Mesangial cell (primary cell): ENCODE data around the gene CPT2. TPM values are rescaled to one million over a fixed set of nuclear protein-coding genes. Genes with fewer than 3 reads are reported as not detected.

ENCODE experiments used
- total RNA-seq: library from RNA; depleted of rRNA; stranded (reverse); fragments of >200 nt; gene quantifications from 2 replicates; pipeline ENCODE4 v1.2.3, GENCODE V29; 2015

The CPT2 gene
- 15.8 and 19.1 TPM in 2 replicates for total RNA-seq

GRCh38 chr1:53196485-53197290 lies at the start of gene CPT2:
CPT2 (plus strand) TSS chr1:53196824; CDS start chr1:53196944, 120 bp downstream.

GRCh38 chr1:53220171-53220961 lies 23.7 kb downstream of the CPT2 start, which contains the start of gene CZIB:
CZIB (minus strand) TSS chr1:53220634; CDS start chr1:53220575, 59 bp downstream.

GRCh38 chr1:53238197-53239155 lies 41.9 kb downstream of the CPT2 start, which contains the start of gene MAGOH:
MAGOH (minus strand) TSS chr1:53238518; CDS start chr1:53238448, 70 bp downstream.

Other genes starting within 250 kb of the CPT2 start
- 0.13 TPM in 1 of 2 replicates, not detected in the other for gene PODN, start 134.6 kb upstream of the CPT2 start, total RNA-seq
- not detected in 2 replicates for gene SLC1A7, start 54.2 kb upstream of the CPT2 start, total RNA-seq
- gene CZIB, start 23.8 kb downstream of the CPT2 start, total RNA-seq = 44.1 and 49.0 TPM in 2 replicates
- 15.1 and 28.7 TPM in 2 replicates for gene MAGOH, start 41.7 kb downstream of the CPT2 start, total RNA-seq
- 11.2 and 27.2 TPM in 2 replicates for gene LRP8, start 131.2 kb downstream of the CPT2 start, total RNA-seq